Liver (tissue), 9 donors: ENCODE results near the gene GABRD. TPM values are rescaled to one million over a fixed set of nuclear protein-coding genes. Genes with fewer than 3 reads are reported as not detected.

Experiments used
- DNase-seq: peaks from one replicate; pipeline ENCODE4 v3.0.0-alpha.2; 2017; ENCODE audit warnings: low spot score
- H3K27ac ChIP-seq, 2 donors: one replicate each; pipeline ENCODE4 v1.7.0; 2013; ENCODE audit warnings: inconsistent platforms in 2 of 2, low read length in 2 of 2, control low read depth in 1 of 2, low read depth in 1 of 2, mild to moderate bottlenecking in 1 of 2
- H3K27me3 ChIP-seq, 4 donors: one replicate each; pipeline versions ENCODE4 v1.6.1 to v1.7.0; 2013; ENCODE audit warnings: low read length in 3 of 4, inconsistent platforms in 1 of 4, mild to moderate bottlenecking in 1 of 4, moderate library complexity in 1 of 4; ENCODE audit not compliant: control insufficient read depth in 4 of 4, insufficient read depth in 4 of 4
- H3K36me3 ChIP-seq, 4 donors: one replicate each; pipeline versions ENCODE4 v1.6.1 to v1.7.0; 2013; ENCODE audit warnings: low read length in 3 of 4, mild to moderate bottlenecking in 3 of 4, low read depth in 1 of 4, moderate library complexity in 1 of 4; ENCODE audit not compliant: control insufficient read depth in 4 of 4, insufficient read depth in 3 of 4
- H3K4me1 ChIP-seq, 4 donors: one replicate each; pipeline versions ENCODE4 v1.6.1 to v1.7.0; 2013; ENCODE audit warnings: low read length in 3 of 4, mild to moderate bottlenecking in 3 of 4, moderate library complexity in 1 of 4; ENCODE audit not compliant: control insufficient read depth in 4 of 4, insufficient read depth in 4 of 4
- H3K4me3 ChIP-seq, 3 donors: one replicate each; pipeline versions ENCODE4 v1.6.1 to v1.7.0; 2013; ENCODE audit warnings: low read length in 3 of 3, control low read depth in 1 of 3, low read depth in 1 of 3, mild to moderate bottlenecking in 1 of 3
- H3K9ac ChIP-seq, 2 donors: one replicate each; pipeline ENCODE4 v1.7.0; 2013; ENCODE audit warnings: low read length in 2 of 2, mild to moderate bottlenecking in 2 of 2, moderate library complexity in 2 of 2, control low read depth in 1 of 2, low read depth in 1 of 2
- H3K9me3 ChIP-seq, 4 donors: one replicate each; pipeline versions ENCODE4 v1.6.1 to v1.7.0; 2013; ENCODE audit warnings: low read length in 3 of 4; ENCODE audit not compliant: control insufficient read depth in 4 of 4
- ATF3 ChIP-seq: IDR thresholded peaks from 2 replicates; pipeline ENCODE4 v1.6.1; 2016; ENCODE audit warnings: antibody characterized with exemption
- CTCF ChIP-seq: fragments of 150-350 bp; IDR thresholded peaks from 2 replicates; pipeline ENCODE4 v1.5.1; 2017; ENCODE audit warnings: improper control_type of control experiment, low read depth, low read length; ENCODE audit not compliant: missing input control
- EGR1 ChIP-seq, 2 donors: IDR thresholded peaks; 2 replicates each; pipeline ENCODE4 v1.6.1; 2016 to 2018; ENCODE audit warnings: antibody characterized with exemption in 2 of 2, low read depth in 2 of 2
- FOXA1 ChIP-seq: IDR thresholded peaks from 2 replicates; pipeline ENCODE4 v1.6.1; 2016; ENCODE audit warnings: antibody characterized with exemption
- FOXA2 ChIP-seq: IDR thresholded peaks from 2 replicates; pipeline ENCODE4 v1.6.1; 2016; ENCODE audit warnings: antibody characterized with exemption
- GABPA ChIP-seq, 2 donors: IDR thresholded peaks in 1 of 2; conservative IDR thresholded peaks in 1 of 2; 2 replicates each; pipeline ENCODE4 v1.6.1; 2016; ENCODE audit warnings: antibody characterized with exemption in 2 of 2, mild to moderate bottlenecking in 1 of 2, moderate library complexity in 1 of 2
- HNF4A ChIP-seq, 2 donors: conservative IDR thresholded peaks; 2 replicates each; pipeline ENCODE4 v1.6.1; 2016; ENCODE audit warnings: antibody characterized with exemption in 2 of 2, mild to moderate bottlenecking in 2 of 2
- HNF4G ChIP-seq: IDR thresholded peaks from 2 replicates; pipeline ENCODE4 v1.6.1; 2016; ENCODE audit warnings: antibody characterized with exemption
- JUND ChIP-seq, 2 donors: IDR thresholded peaks; 2 replicates each; pipeline ENCODE4 v1.6.1; 2016; ENCODE audit warnings: antibody characterized with exemption in 2 of 2
- MAX ChIP-seq: IDR thresholded peaks from 2 replicates; pipeline ENCODE4 v1.6.1; 2016; ENCODE audit warnings: antibody characterized with exemption
- NR2F2 ChIP-seq: IDR thresholded peaks from 2 replicates; pipeline ENCODE4 v1.6.1; 2016; ENCODE audit warnings: antibody characterized with exemption
- RAD21 ChIP-seq, 2 donors: IDR thresholded peaks; 2 replicates each; pipeline ENCODE4 v1.6.1; 2016; ENCODE audit warnings: antibody characterized with exemption in 2 of 2, mild to moderate bottlenecking in 2 of 2
- REST ChIP-seq: IDR thresholded peaks from 2 replicates; pipeline ENCODE4 v1.6.1; 2016; ENCODE audit warnings: antibody characterized with exemption, mild to moderate bottlenecking
- RXRA ChIP-seq, 2 donors: IDR thresholded peaks; 2 replicates each; pipeline ENCODE4 v1.6.1; 2017 to 2018; ENCODE audit warnings: antibody characterized with exemption in 2 of 2, mild to moderate bottlenecking in 1 of 2
- SP1 ChIP-seq: IDR thresholded peaks from 2 replicates; pipeline ENCODE4 v1.6.1; 2018; ENCODE audit warnings: antibody characterized with exemption, mild to moderate bottlenecking
- TAF1 ChIP-seq: conservative IDR thresholded peaks from 2 replicates; pipeline ENCODE4 v1.6.1; 2016; ENCODE audit warnings: antibody characterized with exemption, mild to moderate bottlenecking
- YY1 ChIP-seq: IDR thresholded peaks from 2 replicates; pipeline ENCODE4 v1.6.1; 2016; ENCODE audit warnings: antibody characterized with exemption, mild to moderate bottlenecking
- ZBTB33 ChIP-seq: IDR thresholded peaks from 2 replicates; pipeline ENCODE4 v1.6.1; 2016; ENCODE audit warnings: antibody characterized with exemption
- WGBS: extraction: QIAGEN DNeasy Blood & Tissue Kit; methylation state at CpG from one replicate; pipeline ENCODE4 v1.1.7; 2013; 5-methylcytosine and 5-hydroxymethylcytosine counted together
- polyA plus RNA-seq, 2 donors: library from polyadenylated mRNA; stranded (reverse) in 1 of 2; unstranded in 1 of 2; fragments of 200-250 nt in 1 of 2; fragments of >200 nt in 1 of 2; fragmentation: Nextera tagmentation in 1 of 2; extraction: Ambion mirVana in 1 of 2; gene quantifications; one replicate each; pipeline versions ENCODE4 v1.2.1 to v1.2.3, GENCODE V29; 2013 to 2015
- total RNA-seq, 2 donors: library from RNA; depleted of rRNA; stranded (reverse); fragments of >200 nt; gene quantifications; one replicate each; pipeline ENCODE4 v1.2.3, GENCODE V29; 2014
- donor health status: healthy.
- donor health status: healthy.
- donor health status: healthy.
- donor health status: healthy.
- donor health status: healthy.

The GABRD gene
- total and polyA plus RNA-seq, 4 donors: 0.29 TPM; not detected in 3

GRCh38 chr1:2045468-2046173 is 26.5 kb downstream of the GABRD start:
- Histone ChIP-seq H3K9me3 (no peaks in the 10 kb centered on the region), H3K9ac (no peak overlapping the region), H3K27me3 (no peaks in the 10 kb centered on the region), H3K27ac (no peak overlapping the region), H3K4me1 (peaks cover 11 to 52% (median 41%) of the 10 kb centered on the region in 4 donors), H3K4me3 (no peak overlapping the region), H3K36me3 (no peaks in the 10 kb centered on the region)
- DNase-seq: no peak
- WGBS: 65% methylated on average over 15 of the region's 15 CpGs
- TF ChIP-seq REST: no peak
- TF ChIP-seq GABPA (IDR thresholded peaks at IDR 0.05 in 1 of 2, conservative IDR thresholded peaks at IDR 0.05 in 1 of 2): no peak
- TF ChIP-seq JUND (IDR thresholded peaks at IDR 0.05): no peak
- TF ChIP-seq YY1: no peak
- no peak for TF ChIP-seq SP1
- no peak for TF ChIP-seq NR2F2
- TF ChIP-seq FOXA1: no peak
- no peak for TF ChIP-seq MAX
- TF ChIP-seq ATF3: no peak
- no peak for TF ChIP-seq CTCF
- TF ChIP-seq EGR1 (IDR thresholded peaks at IDR 0.05; ENCODE audit: low read depth in 2 of 2): no peak
- TF ChIP-seq RXRA (IDR thresholded peaks at IDR 0.05): no peak
- no peak for TF ChIP-seq ZBTB33
- no peak for TF ChIP-seq HNF4A (conservative IDR thresholded peaks at IDR 0.05)
- TF ChIP-seq RAD21 (IDR thresholded peaks at IDR 0.05): no peak
- no peak for TF ChIP-seq HNF4G
- no peak for TF ChIP-seq TAF1
- TF ChIP-seq FOXA2: no peak
